Gastroesophageal sphincter (tissue), 3 donors: ENCODE results near the gene FBXO11.

Source experiments
- EP300 ChIP-seq: sonication (generic); formaldehyde crosslinking; IDR thresholded peaks from one replicate; pipeline ENCODE4 v1.6.1; 2017; ENCODE audit warnings: antibody characterized with exemption, mild to moderate bottlenecking
- TF ChIP-seq, protein P1 (sequence below), 4 experiments: fragments of 200-600 bp in 2 of 4; fragments of 450-650 bp in 2 of 4; sonication (generic) in 1 of 4; IDR thresholded peaks; one replicate each; pipeline ENCODE4 v1.5.1; 2017 to 2019; ENCODE audit warnings: antibody characterized with exemption in 4 of 4, mild to moderate bottlenecking in 2 of 4, moderate library complexity in 2 of 4

DNA sequence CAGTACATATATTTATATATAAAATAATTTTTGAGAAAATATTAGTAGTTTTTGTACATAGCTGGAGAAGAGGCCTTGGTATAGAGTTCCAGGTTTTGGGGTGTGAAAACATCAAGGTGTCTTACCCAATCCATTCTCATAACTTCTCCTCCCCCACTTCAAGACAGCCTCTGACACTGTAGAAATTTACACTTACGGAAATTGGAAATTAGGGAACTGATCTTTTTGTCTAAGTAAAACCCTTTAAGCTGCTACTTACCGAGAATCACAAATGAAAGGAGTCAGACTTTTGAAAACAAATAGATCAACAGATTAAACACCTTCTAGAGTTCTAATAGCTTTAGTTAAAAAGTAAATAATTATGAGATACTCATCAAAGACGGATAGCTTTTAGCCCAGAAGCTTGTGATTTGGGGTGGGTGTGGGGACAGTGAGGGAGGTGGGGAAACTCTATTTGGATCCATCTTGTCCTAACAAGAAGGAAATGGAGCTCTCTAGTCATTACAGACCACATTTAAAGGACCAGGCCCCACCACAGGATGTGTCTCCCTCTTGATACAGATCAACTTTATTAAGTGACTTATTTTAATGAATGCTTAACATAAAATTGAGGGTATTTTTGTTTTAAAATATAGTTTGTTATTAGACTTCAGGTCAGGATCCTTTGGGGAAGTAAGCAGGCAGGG, 11.1 kb upstream of the FBXO11 start:
- TF ChIP-seq, protein P1, sequence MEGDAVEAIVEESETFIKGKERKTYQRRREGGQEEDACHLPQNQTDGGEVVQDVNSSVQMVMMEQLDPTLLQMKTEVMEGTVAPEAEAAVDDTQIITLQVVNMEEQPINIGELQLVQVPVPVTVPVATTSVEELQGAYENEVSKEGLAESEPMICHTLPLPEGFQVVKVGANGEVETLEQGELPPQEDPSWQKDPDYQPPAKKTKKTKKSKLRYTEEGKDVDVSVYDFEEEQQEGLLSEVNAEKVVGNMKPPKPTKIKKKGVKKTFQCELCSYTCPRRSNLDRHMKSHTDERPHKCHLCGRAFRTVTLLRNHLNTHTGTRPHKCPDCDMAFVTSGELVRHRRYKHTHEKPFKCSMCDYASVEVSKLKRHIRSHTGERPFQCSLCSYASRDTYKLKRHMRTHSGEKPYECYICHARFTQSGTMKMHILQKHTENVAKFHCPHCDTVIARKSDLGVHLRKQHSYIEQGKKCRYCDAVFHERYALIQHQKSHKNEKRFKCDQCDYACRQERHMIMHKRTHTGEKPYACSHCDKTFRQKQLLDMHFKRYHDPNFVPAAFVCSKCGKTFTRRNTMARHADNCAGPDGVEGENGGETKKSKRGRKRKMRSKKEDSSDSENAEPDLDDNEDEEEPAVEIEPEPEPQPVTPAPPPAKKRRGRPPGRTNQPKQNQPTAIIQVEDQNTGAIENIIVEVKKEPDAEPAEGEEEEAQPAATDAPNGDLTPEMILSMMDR (IDR thresholded peaks at IDR 0.05), result no peak
- TF ChIP-seq EP300, result no peak
